NB4 (cell line): ENCODE measurements around the gene GRM5.
"Not testable (repeated sequence)": the region's sequence is repeated elsewhere in the genome, so short reads cannot be mapped to it uniquely, and the experiment has no call there.

Experiments
- CTCF ChIP-seq: IDR thresholded peaks from one replicate; pipeline ENCODE4 v1.5.1; 2012; ENCODE audit warnings: low read depth, low read length
- MAX ChIP-seq: IDR thresholded peaks from 2 replicates; pipeline ENCODE4 v1.6.1; 2011; ENCODE audit warnings: low read depth, low read length
- MYC ChIP-seq: IDR thresholded peaks from 2 replicates; pipeline ENCODE4 v1.6.1; 2011; ENCODE audit warnings: low read depth, low read length
- POLR2A ChIP-seq: IDR thresholded peaks from 2 replicates; pipeline ENCODE4 v1.6.1; 2011; ENCODE audit warnings: mild to moderate bottlenecking; ENCODE audit not compliant: insufficient read length; ENCODE audit errors: extremely low read depth

- TF ChIP-seq CTCF, MYC, MAX, POLR2A: not testable (repeated sequence)
Observed at GRCh38 chr11:89070911-89071310, 5.1 kb upstream of the GRM5 start.
